ENCODE data around the gene SORCS2.

SORCS2 gene

GRCh38 chr4:7740866-7741525, 548.7 kb downstream of the SORCS2 start:
- Mint-ChIP-seq H3K4me3 (no peak overlapping the region), H3K9me3 (no peaks in the 10 kb centered on the region), H3K36me3 (ENCODE audit: low read depth) (no peaks in the 10 kb centered on the region), H3K4me1 (ENCODE audit: low read depth) (peaks cover 1% of the 10 kb centered on the region), H3K27ac (no peak overlapping the region), H3K27me3 (ENCODE audit: low read depth) (no peaks in the 10 kb centered on the region)
- no peak for DNase-seq (ENCODE audit: low spot score)

- no peak overlapping the region for H3K4me3 Mint-ChIP-seq
- H3K36me3 Mint-ChIP-seq (ENCODE audit: low read depth) = no peaks in the 10 kb centered on the region
- no peaks in the 10 kb centered on the region for H3K27me3 Mint-ChIP-seq (ENCODE audit: low read depth)
- no peak for DNase-seq (ENCODE audit: low spot score)
- peaks cover 1% of the 10 kb centered on the region for H3K4me1 Mint-ChIP-seq (ENCODE audit: low read depth)
- no peaks in the 10 kb centered on the region for H3K9me3 Mint-ChIP-seq
- H3K27ac Mint-ChIP-seq = no peak overlapping the region
Measured at GRCh38 chr4:7741946-7742806, 549.8 kb downstream of the SORCS2 start.

- Mint-ChIP-seq H3K9me3 (no peaks in the 10 kb centered on the region), H3K36me3 (ENCODE audit: low read depth) (no peaks in the 10 kb centered on the region), H3K4me3 (no peak overlapping the region), H3K27me3 (ENCODE audit: low read depth) (no peaks in the 10 kb centered on the region), H3K4me1 (ENCODE audit: low read depth) (peaks cover 1% of the 10 kb centered on the region), H3K27ac (no peak overlapping the region)
- no peak for DNase-seq (ENCODE audit: low spot score)
Measured at GRCh38 chr4:7742807-7743280, 550.5 kb downstream of the SORCS2 start.

GRCh38 chr4:7744142-7744804, 551.9 kb downstream of the SORCS2 start:
- no peak for DNase-seq (ENCODE audit: low spot score)
- Mint-ChIP-seq H3K36me3 (ENCODE audit: low read depth) (no peaks in the 10 kb centered on the region), H3K9me3 (no peaks in the 10 kb centered on the region), H3K27ac (no peak overlapping the region), H3K4me3 (no peak overlapping the region), H3K4me1 (ENCODE audit: low read depth) (peaks cover 1% of the 10 kb centered on the region), H3K27me3 (ENCODE audit: low read depth) (no peaks in the 10 kb centered on the region)

- H3K36me3 Mint-ChIP-seq (ENCODE audit: low read depth) = no peaks in the 10 kb centered on the region
- no peaks in the 10 kb centered on the region for H3K27me3 Mint-ChIP-seq (ENCODE audit: low read depth)
- peaks cover 4% of the 10 kb centered on the region for H3K4me1 Mint-ChIP-seq (ENCODE audit: low read depth)
- no peak for DNase-seq (ENCODE audit: low spot score)
- no peak overlapping the region for H3K4me3 Mint-ChIP-seq
- no peaks in the 10 kb centered on the region for H3K9me3 Mint-ChIP-seq
- no peak overlapping the region for H3K27ac Mint-ChIP-seq
Measured at GRCh38 chr4:7745301-7745885, 553.1 kb downstream of the SORCS2 start.

GRCh38 chr4:7746351-7747061, 554.2 kb downstream of the SORCS2 start:
- Mint-ChIP-seq H3K9me3 (no peaks in the 10 kb centered on the region), H3K4me3 (no peak overlapping the region), H3K4me1 (ENCODE audit: low read depth) (peaks cover 4% of the 10 kb centered on the region), H3K27ac (no peak overlapping the region), H3K27me3 (ENCODE audit: low read depth) (no peaks in the 10 kb centered on the region), H3K36me3 (ENCODE audit: low read depth) (no peaks in the 10 kb centered on the region)
- no peak for DNase-seq (ENCODE audit: low spot score)

- peaks cover 4% of the 10 kb centered on the region for H3K4me1 Mint-ChIP-seq (ENCODE audit: low read depth)
- H3K4me3 Mint-ChIP-seq = no peak overlapping the region
- no peak for DNase-seq (ENCODE audit: low spot score)
- H3K27ac Mint-ChIP-seq = no peak overlapping the region
- no peaks in the 10 kb centered on the region for H3K9me3 Mint-ChIP-seq
- no peaks in the 10 kb centered on the region for H3K36me3 Mint-ChIP-seq (ENCODE audit: low read depth)
- no peaks in the 10 kb centered on the region for H3K27me3 Mint-ChIP-seq (ENCODE audit: low read depth)
Measured at GRCh38 chr4:7747062-7747385, 554.7 kb downstream of the SORCS2 start.

- DNase-seq (ENCODE audit: low spot score) = no peak
- Mint-ChIP-seq H3K4me1 (ENCODE audit: low read depth) (peaks cover 4% of the 10 kb centered on the region), H3K9me3 (no peaks in the 10 kb centered on the region), H3K27ac (no peak overlapping the region), H3K36me3 (ENCODE audit: low read depth) (no peaks in the 10 kb centered on the region), H3K27me3 (ENCODE audit: low read depth) (no peaks in the 10 kb centered on the region), H3K4me3 (no peak overlapping the region)
Measured at GRCh38 chr4:7747566-7747965, 555.2 kb downstream of the SORCS2 start.

GRCh38 chr4:7750523-7750922, 558.2 kb downstream of the SORCS2 start:
- Mint-ChIP-seq H3K9me3 (no peaks in the 10 kb centered on the region), H3K27ac (no peak overlapping the region), H3K36me3 (ENCODE audit: low read depth) (no peaks in the 10 kb centered on the region), H3K4me3 (no peak overlapping the region), H3K4me1 (ENCODE audit: low read depth) (peaks cover 2% of the 10 kb centered on the region), H3K27me3 (ENCODE audit: low read depth) (no peaks in the 10 kb centered on the region)
- no peak for DNase-seq (ENCODE audit: low spot score)

- H3K9me3 Mint-ChIP-seq = no peaks in the 10 kb centered on the region
- H3K27me3 Mint-ChIP-seq (ENCODE audit: low read depth) = no peaks in the 10 kb centered on the region
Measured at GRCh38 chr4:7750972-7751371, 558.6 kb downstream of the SORCS2 start.

GRCh38 chr4:7752649-7753048, 560.3 kb downstream of the SORCS2 start:
- Mint-ChIP-seq H3K4me1 (ENCODE audit: low read depth) (peaks cover 4% of the 10 kb centered on the region), H3K36me3 (ENCODE audit: low read depth) (no peaks in the 10 kb centered on the region), H3K27ac (no peak overlapping the region), H3K9me3 (no peaks in the 10 kb centered on the region), H3K4me3 (no peak overlapping the region), H3K27me3 (ENCODE audit: low read depth) (no peaks in the 10 kb centered on the region)
- no peak for DNase-seq (ENCODE audit: low spot score)

More at GRCh38 chr4:7750972-7751371, 558.6 kb downstream of the SORCS2 start:
- Mint-ChIP-seq H3K4me1 (ENCODE audit: low read depth) (peaks cover 2% of the 10 kb centered on the region), H3K4me3 (no peak overlapping the region), H3K27ac (no peak overlapping the region), H3K36me3 (ENCODE audit: low read depth) (no peaks in the 10 kb centered on the region)
- no peak for DNase-seq (ENCODE audit: low spot score)

- Mint-ChIP-seq H3K27ac (no peak overlapping the region), H3K4me3 (no peak overlapping the region), H3K4me1 (ENCODE audit: low read depth) (peaks cover 7% of the 10 kb centered on the region), H3K36me3 (ENCODE audit: low read depth) (no peaks in the 10 kb centered on the region), H3K27me3 (ENCODE audit: low read depth) (no peaks in the 10 kb centered on the region), H3K9me3 (no peaks in the 10 kb centered on the region)
- DNase-seq (ENCODE audit: low spot score) = no peak
Measured at GRCh38 chr4:7753271-7753670, 560.9 kb downstream of the SORCS2 start.

- no peaks in the 10 kb centered on the region for H3K27me3 Mint-ChIP-seq (ENCODE audit: low read depth)
- no peak overlapping the region for H3K4me3 Mint-ChIP-seq
- no peaks in the 10 kb centered on the region for H3K9me3 Mint-ChIP-seq
- H3K4me1 Mint-ChIP-seq (ENCODE audit: low read depth) = peaks cover 11% of the 10 kb centered on the region
- no peak overlapping the region for H3K27ac Mint-ChIP-seq
- H3K36me3 Mint-ChIP-seq (ENCODE audit: low read depth) = no peaks in the 10 kb centered on the region
- DNase-seq (ENCODE audit: low spot score) = no peak
Measured at GRCh38 chr4:7753931-7754465, 561.7 kb downstream of the SORCS2 start.
